Stimulated activated naive B cell treated with anti-CD40 and anti-IgM and Interleukin-4, amounts not matched to agents 10 μg/mL and 1 μg/mL and 100 μg/mL, for 72 hours (primary cell): ENCODE data around the gene TP53RK.
A peak's percentile ranks its signal among the peaks of the same experiment; 100 is the strongest.

ENCODE experiments used
- ATAC-seq, 2 donors: fragments of 150-1000 bp; cut with Tn5 transposase; replicated peaks; 2 replicates each; pipeline ENCODE4 v1.10.0; 2021; ENCODE audit warnings: moderate library complexity in 1 of 2
- DNase-seq: peaks from one replicate; pipeline ENCODE4 v3.0.0; 2021
- H3K27ac Mint-ChIP-seq: one replicate; pipeline ENCODE4 v1.8.0; 2022; ENCODE audit warnings: mild to moderate bottlenecking, mixed read lengths
- H3K27me3 Mint-ChIP-seq, 2 donors: one replicate each; pipeline ENCODE4 v1.8.0; 2022; ENCODE audit warnings: mixed read lengths in 2 of 2
- H3K36me3 Mint-ChIP-seq, 2 donors: one replicate each; pipeline ENCODE4 v1.8.0; 2022; ENCODE audit warnings: mixed read lengths in 2 of 2, mild to moderate bottlenecking in 1 of 2
- H3K4me1 Mint-ChIP-seq, 2 donors: one replicate each; pipeline ENCODE4 v1.8.0; 2022; ENCODE audit warnings: mixed read lengths in 2 of 2, mild to moderate bottlenecking in 1 of 2
- H3K4me3 Mint-ChIP-seq, 2 donors: one replicate each; pipeline ENCODE4 v1.8.0; 2022; ENCODE audit warnings: mild to moderate bottlenecking in 2 of 2, mixed read lengths in 2 of 2, moderate library complexity in 1 of 2
- H3K9me3 Mint-ChIP-seq, 2 donors: one replicate each; pipeline ENCODE4 v1.8.0; 2022; ENCODE audit warnings: mixed read lengths in 2 of 2, mild to moderate bottlenecking in 1 of 2

The TP53RK gene

DNA sequence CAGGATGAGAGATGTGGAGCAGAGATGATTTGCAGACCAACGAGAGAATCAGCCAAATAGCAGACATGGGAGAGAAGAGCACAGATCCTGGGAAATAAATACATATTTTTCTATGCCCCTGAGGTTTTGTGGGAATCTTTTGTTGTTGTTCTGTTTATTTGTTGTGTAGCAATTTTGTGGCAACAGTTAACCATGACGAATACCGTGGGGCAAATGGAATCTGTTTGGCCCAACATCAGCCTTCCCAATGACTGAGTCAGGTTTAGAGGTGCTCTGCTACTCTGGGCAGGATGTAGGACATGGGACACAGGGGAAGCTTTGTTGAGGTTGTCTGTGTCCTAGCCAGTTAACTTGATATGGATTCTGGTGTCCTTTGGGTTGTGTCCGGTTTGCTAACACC lies 12.3 kb upstream of the TP53RK start:
- no peak for DNase-seq
- no peak for ATAC-seq
- Mint-ChIP-seq H3K36me3 (peaks cover 0 to 2% of the 10 kb centered on the region in 2 donors), H3K27ac (no peak overlapping the region), H3K27me3 (peaks cover 34 to 51% of the 10 kb centered on the region in 2 donors), H3K4me3 (no peak overlapping the region), H3K9me3 (peaks cover 4% of the 10 kb centered on the region in 2 donors), H3K4me1 (no peaks in the 10 kb centered on the region)

DNA sequence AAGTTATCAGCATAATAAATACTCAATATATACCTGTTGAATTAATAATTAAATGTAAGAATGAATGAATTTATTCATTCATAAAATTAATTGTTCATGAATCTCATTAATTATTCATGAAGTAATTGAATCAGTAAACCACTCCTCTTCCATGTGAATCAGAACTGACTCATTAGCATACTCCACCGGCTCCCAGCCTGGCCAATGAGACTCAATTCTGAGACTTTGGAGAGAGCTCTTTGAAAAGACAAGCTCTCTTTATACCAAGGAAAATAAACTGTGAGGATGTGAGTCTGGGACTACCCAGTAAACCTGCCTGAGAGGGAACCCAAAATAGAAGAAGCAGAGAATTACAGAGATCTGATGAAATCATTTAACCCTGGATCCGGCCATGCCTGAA lies 11.8 kb upstream of the TP53RK start:
- ATAC-seq (no peak), DNase-seq (no peak)
- H3K27me3 Mint-ChIP-seq: peaks cover 34 to 51% of the 10 kb centered on the region in 2 donors
- no peaks in the 10 kb centered on the region for H3K36me3 Mint-ChIP-seq
- no peaks in the 10 kb centered on the region for H3K4me1 Mint-ChIP-seq
- peaks cover 0 to 1% of the 10 kb centered on the region in 2 donors for H3K9me3 Mint-ChIP-seq
- H3K4me3 Mint-ChIP-seq: no peak overlapping the region
- H3K27ac Mint-ChIP-seq: no peak overlapping the region

DNA sequence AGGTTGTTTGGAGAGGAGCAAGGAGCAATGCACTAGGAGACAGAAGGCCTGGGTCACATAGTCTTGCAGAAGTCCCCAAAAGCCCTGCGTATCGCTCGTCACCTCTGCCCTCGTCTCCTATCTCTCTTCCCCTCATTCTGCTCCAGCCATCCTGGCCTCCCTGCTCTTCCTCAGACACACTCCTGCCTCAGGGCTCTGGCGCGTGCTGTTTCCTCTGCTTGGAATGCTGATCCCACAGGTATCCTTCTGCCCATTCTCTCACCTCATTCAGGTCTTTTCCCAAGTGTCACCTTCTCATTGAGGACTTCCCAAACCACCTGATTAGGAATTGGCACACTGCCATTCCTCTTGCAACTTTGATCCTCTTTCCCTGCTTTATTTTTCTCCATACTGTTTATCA lies 11.2 kb upstream of the TP53RK start:
- ATAC-seq: no peak
- Mint-ChIP-seq H3K9me3 (peaks cover 0 to 1% of the 10 kb centered on the region in 2 donors), H3K27ac (peak overlapping the region; percentile 7), H3K27me3 (peaks cover 34 to 49% of the 10 kb centered on the region in 2 donors), H3K36me3 (no peaks in the 10 kb centered on the region), H3K4me1 (no peaks in the 10 kb centered on the region), H3K4me3 (no peak overlapping the region)
- no peak for DNase-seq

DNA sequence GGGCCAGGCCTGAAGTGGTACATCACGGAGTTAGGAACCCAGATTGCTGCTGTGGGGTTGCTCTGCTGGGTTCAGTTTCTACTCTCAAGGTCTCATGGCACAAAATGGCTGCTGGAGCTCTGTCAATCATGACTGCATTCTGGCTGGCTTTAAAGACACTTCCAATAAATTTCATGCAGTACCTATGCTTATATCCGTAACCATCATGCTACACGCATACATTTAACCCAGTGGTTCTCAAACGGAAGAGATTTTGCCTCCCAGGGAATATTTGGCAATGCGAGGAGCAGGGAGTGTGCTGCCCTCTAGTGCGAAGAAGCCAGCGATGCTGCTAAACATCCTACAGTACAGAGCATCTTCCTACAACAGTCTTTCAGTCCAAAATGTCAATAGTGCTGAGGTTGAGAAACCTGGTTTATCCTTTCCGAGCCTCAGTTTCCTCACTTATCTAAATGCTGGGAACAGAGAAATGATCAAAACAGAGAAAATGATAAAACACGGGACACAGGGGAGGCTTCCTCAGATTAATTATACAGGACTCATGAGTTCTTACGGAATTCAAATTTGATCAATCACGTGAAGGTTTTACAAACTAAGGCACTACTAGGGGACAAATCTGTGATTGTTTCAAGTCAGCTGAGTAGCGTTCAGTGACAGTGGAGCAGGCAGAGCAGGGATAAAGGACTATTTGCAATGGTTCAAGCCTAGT lies 10.6 kb upstream of the TP53RK start:
- no peak overlapping the region for H3K27ac Mint-ChIP-seq
- DNase-seq: no peak
- H3K36me3 Mint-ChIP-seq: no peaks in the 10 kb centered on the region
- H3K27me3 Mint-ChIP-seq: peaks cover 29 to 44% of the 10 kb centered on the region in 2 donors
- no peak overlapping the region for H3K4me3 Mint-ChIP-seq
- peaks cover under 1 to 1% of the 10 kb centered on the region in 2 donors for H3K9me3 Mint-ChIP-seq
- ATAC-seq: no peak
- peaks cover 0 to under 1% of the 10 kb centered on the region in 2 donors for H3K4me1 Mint-ChIP-seq

GRCh38 chr20:46698788-46699187 lies 9.5 kb upstream of the TP53RK start:
- peaks cover 29 to 34% of the 10 kb centered on the region in 2 donors for H3K27me3 Mint-ChIP-seq

GRCh38 chr20:46696791-46697279 lies 7.6 kb upstream of the TP53RK start:
- peak in 1 of 2 donors; percentile 38 for ATAC-seq
- H3K27ac Mint-ChIP-seq: no peak overlapping the region
- peaks cover 29 to 32% of the 10 kb centered on the region in 2 donors for H3K27me3 Mint-ChIP-seq
- peaks cover 3 to 4% of the 10 kb centered on the region in 2 donors for H3K9me3 Mint-ChIP-seq
- H3K4me1 Mint-ChIP-seq: peaks cover 3 to 6% of the 10 kb centered on the region in 2 donors
- DNase-seq: no peak
- no peak overlapping the region for H3K4me3 Mint-ChIP-seq
- no peaks in the 10 kb centered on the region for H3K36me3 Mint-ChIP-seq

More at GRCh38 chr20:46698788-46699187, 9.5 kb upstream of the TP53RK start:
- peaks cover 3 to 6% of the 10 kb centered on the region in 2 donors for H3K4me1 Mint-ChIP-seq
- no peak for DNase-seq
- no peak for ATAC-seq
- no peak overlapping the region for H3K4me3 Mint-ChIP-seq
- no peak overlapping the region for H3K27ac Mint-ChIP-seq
- no peaks in the 10 kb centered on the region for H3K36me3 Mint-ChIP-seq
- H3K9me3 Mint-ChIP-seq: peaks cover 3 to 4% of the 10 kb centered on the region in 2 donors

DNA sequence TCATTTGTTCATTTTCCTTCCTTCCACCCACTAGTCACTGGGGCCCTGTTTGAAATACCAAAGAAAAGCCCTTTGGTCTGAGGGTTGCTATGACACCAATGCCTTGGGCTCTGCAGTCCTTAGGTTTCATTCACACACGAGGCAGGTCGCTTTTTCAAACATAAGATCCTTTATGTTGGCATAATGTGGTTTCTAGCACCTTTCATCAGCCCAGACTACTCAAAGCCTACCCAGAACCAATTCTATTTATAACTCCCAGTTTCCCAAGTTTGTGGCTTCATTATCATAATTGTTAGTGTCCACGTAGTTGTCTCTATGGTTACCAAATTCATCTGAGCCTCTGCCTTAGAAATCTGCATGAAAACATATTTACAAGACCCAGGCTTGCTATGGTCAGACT lies 6.6 kb upstream of the TP53RK start:
- ATAC-seq (no peak), DNase-seq (no peak)
- H3K27ac Mint-ChIP-seq: no peak overlapping the region
- no peaks in the 10 kb centered on the region for H3K36me3 Mint-ChIP-seq
- H3K4me1 Mint-ChIP-seq: peaks cover 3 to 9% of the 10 kb centered on the region in 2 donors
- peaks cover 29 to 32% of the 10 kb centered on the region in 2 donors for H3K27me3 Mint-ChIP-seq
- peaks cover 3 to 4% of the 10 kb centered on the region in 2 donors for H3K9me3 Mint-ChIP-seq
- no peak overlapping the region for H3K4me3 Mint-ChIP-seq

DNA sequence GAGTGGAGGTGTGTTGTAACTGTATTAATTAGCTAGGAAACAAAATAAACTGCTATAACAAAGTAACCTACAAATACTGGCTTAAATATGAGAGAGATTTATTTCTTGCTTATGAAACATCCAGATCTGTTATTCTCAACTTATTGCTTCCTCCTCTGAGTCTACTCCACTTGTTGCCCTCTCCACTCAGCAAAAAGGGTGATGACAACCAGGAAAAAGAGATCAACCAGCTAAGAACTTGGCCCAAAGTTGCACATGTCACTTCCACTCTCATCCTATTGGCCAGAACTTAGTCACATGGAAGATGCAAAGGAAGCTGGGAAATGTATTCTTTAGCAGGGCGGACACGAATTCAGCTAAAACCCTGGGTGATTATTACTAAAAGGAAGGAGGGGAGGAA lies 5.2 kb upstream of the TP53RK start:
- Mint-ChIP-seq H3K27me3 (peaks cover 17 to 18% of the 10 kb centered on the region in 2 donors), H3K27ac (no peak overlapping the region), H3K9me3 (peaks cover 3 to 4% of the 10 kb centered on the region in 2 donors), H3K4me1 (peaks cover 5 to 16% of the 10 kb centered on the region in 2 donors), H3K4me3 (no peak overlapping the region), H3K36me3 (no peaks in the 10 kb centered on the region)
- ATAC-seq: peak in 1 of 2 donors; percentile 29
- no peak for DNase-seq

DNA sequence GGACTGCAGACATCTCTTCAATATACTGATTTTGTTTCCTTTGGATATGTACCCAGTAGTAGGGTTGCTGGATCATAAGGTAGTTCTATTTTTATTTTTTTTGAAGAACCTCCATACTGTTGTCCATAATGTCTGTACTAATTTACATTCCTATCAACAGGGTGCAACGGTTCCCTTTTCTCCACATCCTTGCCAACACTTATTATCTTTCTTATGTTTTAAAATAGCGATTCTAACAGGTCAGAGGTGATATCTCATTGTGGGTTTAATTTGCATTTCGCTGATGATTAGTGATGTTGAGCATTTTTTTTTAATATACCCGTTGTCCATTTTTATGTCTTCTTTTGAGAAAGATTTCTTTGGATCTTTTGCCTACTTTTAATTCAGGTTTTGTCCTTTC lies 2.0 kb upstream of the TP53RK start:
- Mint-ChIP-seq H3K27ac (no peak overlapping the region), H3K36me3 (peaks cover 3 to 6% of the 10 kb centered on the region in 2 donors), H3K9me3 (peaks cover 2 to 4% of the 10 kb centered on the region in 2 donors), H3K4me1 (peaks cover 21 to 38% of the 10 kb centered on the region in 2 donors), H3K4me3 (no peak overlapping the region), H3K27me3 (peaks cover 0 to 4% of the 10 kb centered on the region in 2 donors)
- DNase-seq (no peak), ATAC-seq (no peak)

- no peak overlapping the region for H3K27ac Mint-ChIP-seq
- no peak for ATAC-seq
- H3K4me3 Mint-ChIP-seq: peak overlapping the region; percentile 75 to 85
- H3K36me3 Mint-ChIP-seq: peaks cover 3 to 11% of the 10 kb centered on the region in 2 donors
- H3K27me3 Mint-ChIP-seq: peaks cover 0 to 4% of the 10 kb centered on the region in 2 donors
- H3K9me3 Mint-ChIP-seq: peaks cover 2 to 4% of the 10 kb centered on the region in 2 donors
- DNase-seq: no peak
- peaks cover 21 to 39% of the 10 kb centered on the region in 2 donors for H3K4me1 Mint-ChIP-seq
These were observed 1.2 kb upstream of the TP53RK start for GRCh38 chr20:46690219-46691106.

DNA sequence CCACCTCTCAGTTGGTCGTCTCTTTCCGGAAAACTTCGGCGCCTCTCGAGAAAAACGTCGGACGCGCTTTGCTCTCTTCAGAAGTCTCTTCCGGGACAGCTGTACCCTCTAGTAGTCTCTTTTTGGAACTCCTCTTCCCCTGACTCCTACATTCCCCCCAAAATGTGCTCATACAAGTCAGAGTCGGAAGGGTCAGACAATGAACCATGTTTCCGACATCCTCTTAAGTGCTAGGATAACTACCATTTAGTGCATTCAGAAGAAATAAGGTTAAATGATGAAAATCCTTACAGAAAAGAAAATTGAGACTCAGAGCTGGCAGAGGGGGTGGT lies 476 bp upstream of the TP53RK start:
- ATAC-seq (no peak), DNase-seq (no peak)
- peaks cover 24 to 43% of the 10 kb centered on the region in 2 donors for H3K4me1 Mint-ChIP-seq
- peaks cover 7 to 16% of the 10 kb centered on the region in 2 donors for H3K36me3 Mint-ChIP-seq
- peak overlapping the region; percentile 85 to 91 for H3K4me3 Mint-ChIP-seq
- peaks cover 2 to 3% of the 10 kb centered on the region in 2 donors for H3K9me3 Mint-ChIP-seq
- peaks cover 0 to 3% of the 10 kb centered on the region in 2 donors for H3K27me3 Mint-ChIP-seq
- H3K27ac Mint-ChIP-seq: peak overlapping the region; percentile 92

GRCh38 chr20:46688151-46689081 lies 828 bp downstream of the TP53RK start:
- no peak for DNase-seq
- Mint-ChIP-seq H3K9me3 (no peaks in the 10 kb centered on the region), H3K36me3 (peaks cover 7 to 24% of the 10 kb centered on the region in 2 donors), H3K27ac (peak overlapping the region; percentile 92), H3K4me3 (peak overlapping the region; percentile 85 to 91), H3K4me1 (peaks cover 28 to 47% of the 10 kb centered on the region in 2 donors), H3K27me3 (no peaks in the 10 kb centered on the region)
- no peak for ATAC-seq

DNA sequence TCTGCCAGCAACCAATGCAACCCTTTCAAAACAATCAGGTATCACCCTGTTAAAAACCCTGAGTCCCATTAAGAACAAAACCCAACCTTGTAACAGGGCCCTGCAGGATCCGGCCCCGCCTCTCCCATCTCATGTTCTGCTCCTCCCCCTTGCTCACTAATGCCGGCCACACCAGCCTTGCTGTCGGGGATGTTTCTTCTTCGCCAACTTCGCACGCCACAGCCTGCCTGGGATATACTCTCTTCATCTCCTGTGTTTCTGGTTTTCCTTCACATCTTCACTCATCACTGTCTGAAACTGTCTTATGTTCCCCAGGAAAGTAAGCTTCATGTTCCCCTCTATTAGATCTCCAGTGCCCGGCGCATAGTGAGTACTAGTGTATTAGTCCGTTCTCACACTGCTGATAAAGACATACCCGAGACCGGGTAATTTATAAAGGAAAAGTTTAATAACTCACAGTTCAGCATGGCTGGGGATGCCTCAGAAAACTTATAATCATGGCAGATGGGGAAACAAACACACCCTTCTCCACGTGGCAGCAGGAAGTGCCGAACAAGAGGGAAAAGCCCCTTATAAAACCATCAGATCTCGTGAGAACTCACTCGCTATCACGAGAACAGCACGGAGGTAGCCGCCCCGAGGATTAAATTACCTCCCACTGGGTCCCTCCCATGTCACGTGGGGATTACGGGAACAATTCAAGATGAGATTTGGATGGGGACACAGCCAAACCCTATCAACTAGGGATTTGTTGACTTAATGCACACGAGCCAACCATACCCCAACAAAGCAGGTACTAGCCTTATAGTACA lies 5.1 kb downstream of the TP53RK start:
- H3K9me3 Mint-ChIP-seq: no peaks in the 10 kb centered on the region
- H3K27me3 Mint-ChIP-seq: no peaks in the 10 kb centered on the region
- peaks cover 41 to 64% of the 10 kb centered on the region in 2 donors for H3K4me1 Mint-ChIP-seq
- no peak for ATAC-seq
- no peak for DNase-seq
- peaks cover 9 to 31% of the 10 kb centered on the region in 2 donors for H3K36me3 Mint-ChIP-seq
- H3K27ac Mint-ChIP-seq: no peak overlapping the region
- no peak overlapping the region for H3K4me3 Mint-ChIP-seq
